Panc1 (cell line): Measurements from ENCODE around the gene ZNF384. TPM values are rescaled to one million over a fixed set of nuclear protein-coding genes. Genes with fewer than 3 reads are reported as not detected.

Source experiments
- ATAC-seq: fragments of 200-7000 bp; cut with Tn5 transposase; 2 replicates; pipeline ENCODE4 v1.9.1; 2020; ENCODE audit warnings: mild to moderate bottlenecking, moderate library complexity
- BruUV-seq: library from RNA; stranded (reverse); fragments of 400-500 nt; replicated peaks from 2 replicates; lab custom pipeline; 2021; lab: Mats Ljungman, UMichigan
- CTCF ChIA-PET: fragments of 300-600 bp; sonication (Branson Sonifier 250); formaldehyde crosslinking; loops from one replicate; lab custom pipeline; 2022; ENCODE audit warnings: antibody characterized with exemption; lab: Charles Lee
- POLR2A ChIA-PET: fragments of 300-600 bp; sonication (Branson Sonifier 250); formaldehyde crosslinking; loops from one replicate; lab custom pipeline; 2022; ENCODE audit warnings: antibody characterized with exemption; lab: Charles Lee
- DNase-seq: peaks from one replicate; pipeline ENCODE4 v3.0.0-alpha.2; 2010; ENCODE audit warnings: low read depth, low spot score
- H3K27ac ChIP-seq: 2 replicates; pipeline ENCODE4 v1.5.1; 2011; ENCODE audit warnings: mild to moderate bottlenecking, low read length, inconsistent platforms
- H3K27me3 ChIP-seq: fragments of 200-500 bp; sonication (Bioruptor generic); 2 replicates; pipeline ENCODE4 v1.6.0; 2014; ENCODE audit warnings: low read length, inconsistent platforms; ENCODE audit not compliant: control insufficient read depth, insufficient read depth
- H3K36me3 ChIP-seq: fragments of 200-500 bp; sonication (Bioruptor generic); 2 replicates; pipeline ENCODE4 v1.5.1; 2014; ENCODE audit warnings: inconsistent platforms, mild to moderate bottlenecking, low read length, moderate library complexity; ENCODE audit not compliant: control insufficient read depth, insufficient read depth
- H3K4me1 ChIP-seq: 2 replicates; pipeline ENCODE4 v1.5.1; 2011; ENCODE audit warnings: inconsistent platforms, mild to moderate bottlenecking, low read length, moderate library complexity; ENCODE audit not compliant: control insufficient read depth, insufficient read depth
- H3K4me3 ChIP-seq, 2 experiments: 2 replicates each; pipeline ENCODE4 v1.5.1; 2011 to 2012; ENCODE audit warnings: low read depth in 2 of 2, low read length in 2 of 2, mild to moderate bottlenecking in 2 of 2, inconsistent platforms in 1 of 2, moderate library complexity in 1 of 2
- H3K9me3 ChIP-seq: fragments of 200-500 bp; sonication (Bioruptor generic); 2 replicates; pipeline ENCODE4 v1.5.1; 2014; ENCODE audit warnings: low read depth, mild to moderate bottlenecking, inconsistent platforms, low read length, moderate library complexity; ENCODE audit not compliant: control insufficient read depth, insufficient read depth
- POLR2AphosphoS5 ChIP-seq: IDR thresholded peaks from 2 replicates; pipeline ENCODE4 v1.6.1; 2012; ENCODE audit warnings: mild to moderate bottlenecking, low read depth, low read length, moderate library complexity
- SIN3A ChIP-seq: IDR thresholded peaks from 2 replicates; pipeline ENCODE4 v1.6.1; 2012; ENCODE audit warnings: low read depth, mild to moderate bottlenecking, low read length, moderate library complexity, borderline replicate concordance; ENCODE audit not compliant: insufficient read depth
- TCF7L2 ChIP-seq: IDR thresholded peaks from 2 replicates; pipeline ENCODE4 v1.6.1; 2011; ENCODE audit warnings: mild to moderate bottlenecking, low read depth, low read length, inconsistent platforms
- in situ Hi-C: cut with HindIII; loops from 2 replicates; pipeline ENCODE4 v1.10.0; 2016; ENCODE audit warnings: low sequenced_read_pairs, low pct_unique_long_range_greater_than_20kb
- intact Hi-C: fragments of 100-400 bp; cut with micrococcal nuclease; formaldehyde crosslinking; loops from one replicate; pipeline ENCODE4 v1.10.0; 2022; ENCODE audit not compliant: unreplicated experiment
- total RNA-seq: library from RNA; stranded (reverse); gene quantifications from one replicate; pipeline ENCODE4 v1.2.1, GENCODE V29; 2021; ENCODE audit not compliant: unreplicated experiment
- TF ChIP-seq, protein P1 (sequence below): fragments of 450-650 bp; IDR thresholded peaks from 2 replicates; pipeline ENCODE4 v1.5.1; 2017; ENCODE audit warnings: mild to moderate bottlenecking
- TF ChIP-seq, protein P2 (sequence below), 2 experiments: IDR thresholded peaks; 2 replicates each; pipeline ENCODE4 v1.6.1; 2011 to 2012; ENCODE audit warnings: low read depth in 2 of 2, control low read depth in 1 of 2, low read length in 1 of 2, mild to moderate bottlenecking in 1 of 2, moderate library complexity in 1 of 2; ENCODE audit not compliant: insufficient read depth in 1 of 2

The ZNF384 gene
- total RNA-seq, 1 experiment from 2014 or later = 54.3 TPM

DNA sequence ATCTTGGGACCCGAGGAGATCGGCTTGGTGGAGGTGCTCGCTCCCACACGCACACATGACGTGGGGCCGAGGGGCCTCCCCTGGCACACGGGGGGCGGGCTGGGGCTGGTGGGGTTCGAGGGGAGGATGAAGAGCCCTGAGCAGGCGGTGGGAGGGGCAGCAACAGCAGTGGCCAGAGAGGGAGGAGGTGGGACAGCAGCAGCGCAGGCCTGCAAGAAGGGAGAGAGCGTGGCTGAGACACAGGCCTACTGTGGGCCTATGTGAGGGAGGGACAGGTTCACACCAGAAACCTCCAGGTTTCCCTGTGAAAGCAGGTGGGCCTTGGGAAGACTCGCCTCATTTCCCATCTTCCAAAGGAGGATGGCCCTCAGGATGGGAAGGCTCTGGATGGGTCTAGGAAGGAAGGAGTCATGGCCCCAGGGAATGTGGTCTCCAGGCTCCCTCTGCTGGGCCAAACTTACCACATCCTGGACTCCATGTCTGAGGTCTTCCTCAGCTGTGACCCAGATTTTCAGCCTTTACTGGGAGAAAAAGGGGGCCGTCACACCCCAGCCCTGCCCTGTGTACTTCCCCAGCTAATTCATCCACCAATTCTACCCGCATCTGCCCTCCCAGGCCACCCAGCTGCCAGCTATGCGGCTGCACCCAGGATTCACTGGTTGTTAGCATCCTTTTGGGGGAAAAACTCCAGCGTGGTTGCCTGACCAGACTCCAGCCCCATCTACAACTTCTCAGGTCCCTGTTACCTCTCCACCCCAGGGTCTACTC, 8.6 kb upstream of the ZNF384 start:
- no peak overlapping the region for H3K4me3 ChIP-seq
- H3K27ac ChIP-seq = no peak overlapping the region
- H3K4me1 ChIP-seq = no peaks in the 10 kb centered on the region
- H3K36me3 ChIP-seq = no peaks in the 10 kb centered on the region
- no peaks in the 10 kb centered on the region for H3K9me3 ChIP-seq
- H3K27me3 ChIP-seq = peaks cover 11% of the 10 kb centered on the region
- CTCF ChIA-PET = no interaction called here
- DNase-seq (no peak), ATAC-seq (peak; percentile 88)
- TF ChIP-seq, protein P1, sequence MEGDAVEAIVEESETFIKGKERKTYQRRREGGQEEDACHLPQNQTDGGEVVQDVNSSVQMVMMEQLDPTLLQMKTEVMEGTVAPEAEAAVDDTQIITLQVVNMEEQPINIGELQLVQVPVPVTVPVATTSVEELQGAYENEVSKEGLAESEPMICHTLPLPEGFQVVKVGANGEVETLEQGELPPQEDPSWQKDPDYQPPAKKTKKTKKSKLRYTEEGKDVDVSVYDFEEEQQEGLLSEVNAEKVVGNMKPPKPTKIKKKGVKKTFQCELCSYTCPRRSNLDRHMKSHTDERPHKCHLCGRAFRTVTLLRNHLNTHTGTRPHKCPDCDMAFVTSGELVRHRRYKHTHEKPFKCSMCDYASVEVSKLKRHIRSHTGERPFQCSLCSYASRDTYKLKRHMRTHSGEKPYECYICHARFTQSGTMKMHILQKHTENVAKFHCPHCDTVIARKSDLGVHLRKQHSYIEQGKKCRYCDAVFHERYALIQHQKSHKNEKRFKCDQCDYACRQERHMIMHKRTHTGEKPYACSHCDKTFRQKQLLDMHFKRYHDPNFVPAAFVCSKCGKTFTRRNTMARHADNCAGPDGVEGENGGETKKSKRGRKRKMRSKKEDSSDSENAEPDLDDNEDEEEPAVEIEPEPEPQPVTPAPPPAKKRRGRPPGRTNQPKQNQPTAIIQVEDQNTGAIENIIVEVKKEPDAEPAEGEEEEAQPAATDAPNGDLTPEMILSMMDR = peak; percentile 80
- no peak for TF ChIP-seq POLR2AphosphoS5
- TF ChIP-seq, protein P2, sequence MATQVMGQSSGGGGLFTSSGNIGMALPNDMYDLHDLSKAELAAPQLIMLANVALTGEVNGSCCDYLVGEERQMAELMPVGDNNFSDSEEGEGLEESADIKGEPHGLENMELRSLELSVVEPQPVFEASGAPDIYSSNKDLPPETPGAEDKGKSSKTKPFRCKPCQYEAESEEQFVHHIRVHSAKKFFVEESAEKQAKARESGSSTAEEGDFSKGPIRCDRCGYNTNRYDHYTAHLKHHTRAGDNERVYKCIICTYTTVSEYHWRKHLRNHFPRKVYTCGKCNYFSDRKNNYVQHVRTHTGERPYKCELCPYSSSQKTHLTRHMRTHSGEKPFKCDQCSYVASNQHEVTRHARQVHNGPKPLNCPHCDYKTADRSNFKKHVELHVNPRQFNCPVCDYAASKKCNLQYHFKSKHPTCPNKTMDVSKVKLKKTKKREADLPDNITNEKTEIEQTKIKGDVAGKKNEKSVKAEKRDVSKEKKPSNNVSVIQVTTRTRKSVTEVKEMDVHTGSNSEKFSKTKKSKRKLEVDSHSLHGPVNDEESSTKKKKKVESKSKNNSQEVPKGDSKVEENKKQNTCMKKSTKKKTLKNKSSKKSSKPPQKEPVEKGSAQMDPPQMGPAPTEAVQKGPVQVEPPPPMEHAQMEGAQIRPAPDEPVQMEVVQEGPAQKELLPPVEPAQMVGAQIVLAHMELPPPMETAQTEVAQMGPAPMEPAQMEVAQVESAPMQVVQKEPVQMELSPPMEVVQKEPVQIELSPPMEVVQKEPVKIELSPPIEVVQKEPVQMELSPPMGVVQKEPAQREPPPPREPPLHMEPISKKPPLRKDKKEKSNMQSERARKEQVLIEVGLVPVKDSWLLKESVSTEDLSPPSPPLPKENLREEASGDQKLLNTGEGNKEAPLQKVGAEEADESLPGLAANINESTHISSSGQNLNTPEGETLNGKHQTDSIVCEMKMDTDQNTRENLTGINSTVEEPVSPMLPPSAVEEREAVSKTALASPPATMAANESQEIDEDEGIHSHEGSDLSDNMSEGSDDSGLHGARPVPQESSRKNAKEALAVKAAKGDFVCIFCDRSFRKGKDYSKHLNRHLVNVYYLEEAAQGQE (IDR thresholded peaks at IDR 0.05; ENCODE audit: insufficient read depth in 1 of 2, low read depth in 2 of 2, low read length in 1 of 2) = no peak
- no peak for TF ChIP-seq TCF7L2
- no peak for TF ChIP-seq SIN3A
- BruUV-seq = no TSS peak
- POLR2A ChIA-PET = no interaction called here
- intact Hi-C loops = loop anchor here (2.0 kb wide), 1 partner anchor 81 kb away; no protein-coding TSS in a partner anchor
- in situ Hi-C loops = no loop called here

DNA sequence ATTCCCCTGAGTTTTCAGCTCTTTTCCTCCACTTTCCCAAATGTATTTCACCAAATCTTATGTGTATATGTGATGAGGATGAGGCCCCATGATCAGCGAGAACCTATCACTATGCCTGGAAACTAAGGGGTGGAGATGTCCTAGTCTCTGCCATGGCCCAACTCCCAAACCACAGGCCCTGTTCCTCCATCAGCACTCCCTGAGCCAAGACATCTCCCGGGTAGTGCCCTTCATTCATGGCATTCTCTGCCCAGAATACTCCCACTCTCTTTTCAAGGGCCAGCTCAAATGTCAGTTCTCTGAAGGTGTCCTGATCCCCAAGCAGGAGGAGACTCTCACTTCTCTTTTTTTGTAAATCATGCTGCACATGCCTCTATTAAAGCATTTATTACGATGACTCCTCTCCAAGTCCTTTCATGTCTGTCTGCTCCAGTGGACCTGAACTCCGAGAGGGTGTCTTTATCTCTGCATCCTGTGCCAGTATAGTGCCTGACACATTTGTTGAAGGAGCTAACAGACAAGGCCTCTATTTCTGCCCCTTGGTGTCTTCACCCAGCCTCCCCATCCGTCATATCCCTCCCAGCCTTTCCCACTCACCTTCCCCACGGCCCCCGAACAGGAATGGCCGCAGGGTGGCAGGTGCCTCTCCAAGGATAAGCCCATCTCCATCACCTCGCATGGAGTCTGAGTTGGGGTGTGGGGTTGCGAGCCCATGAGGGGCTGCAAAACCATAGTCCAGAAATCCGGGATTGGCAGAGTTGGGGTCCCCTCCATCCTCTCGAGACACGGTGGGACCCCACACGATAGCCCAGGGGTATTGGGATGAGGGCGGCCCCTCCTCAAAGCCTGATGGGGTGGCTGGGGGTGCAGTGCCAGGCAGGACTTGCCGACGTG, 7.8 kb upstream of the ZNF384 start:
- H3K27ac ChIP-seq = no peak overlapping the region
- no peak for TF ChIP-seq POLR2AphosphoS5
- no peak for TF ChIP-seq TCF7L2
- no peak for TF ChIP-seq SIN3A
- TF ChIP-seq, protein P2 (IDR thresholded peaks at IDR 0.05; ENCODE audit: insufficient read depth in 1 of 2, low read depth in 2 of 2, low read length in 1 of 2) = no peak
- TF ChIP-seq, protein P1 = no peak
- no peak overlapping the region for H3K4me3 ChIP-seq
- in situ Hi-C loops (no loop called here), intact Hi-C loops (no loop called here)
- H3K9me3 ChIP-seq = no peaks in the 10 kb centered on the region
- DNase-seq = no peak
- no TSS peak for BruUV-seq
- CTCF ChIA-PET = interaction anchor here (0.6 to 0.7 kb wide), 2 partner anchors 75 to 136 kb away, joined by 3 to 9 read pairs; no protein-coding TSS in a partner anchor
- H3K36me3 ChIP-seq = no peaks in the 10 kb centered on the region
- no peak for ATAC-seq
- peaks cover 9% of the 10 kb centered on the region for H3K27me3 ChIP-seq
- POLR2A ChIA-PET = interaction anchor here (0.6 kb wide), 1 partner anchor 81 kb away, joined by 5 read pairs; no protein-coding TSS in a partner anchor
- H3K4me1 ChIP-seq = no peaks in the 10 kb centered on the region
